NK-92 treated with Interleukin-12 subunit alpha and Interleukin-12 subunit beta, amount 100 ng/mL, for 24 hours (cell line): Measurements from ENCODE around the gene PPP1R1A.

ENCODE experiments used
- DNase-seq: peaks from one replicate; lab custom pipeline; 2025; lab: John Stamatoyannopoulos, UW

PPP1R1A gene

DNA sequence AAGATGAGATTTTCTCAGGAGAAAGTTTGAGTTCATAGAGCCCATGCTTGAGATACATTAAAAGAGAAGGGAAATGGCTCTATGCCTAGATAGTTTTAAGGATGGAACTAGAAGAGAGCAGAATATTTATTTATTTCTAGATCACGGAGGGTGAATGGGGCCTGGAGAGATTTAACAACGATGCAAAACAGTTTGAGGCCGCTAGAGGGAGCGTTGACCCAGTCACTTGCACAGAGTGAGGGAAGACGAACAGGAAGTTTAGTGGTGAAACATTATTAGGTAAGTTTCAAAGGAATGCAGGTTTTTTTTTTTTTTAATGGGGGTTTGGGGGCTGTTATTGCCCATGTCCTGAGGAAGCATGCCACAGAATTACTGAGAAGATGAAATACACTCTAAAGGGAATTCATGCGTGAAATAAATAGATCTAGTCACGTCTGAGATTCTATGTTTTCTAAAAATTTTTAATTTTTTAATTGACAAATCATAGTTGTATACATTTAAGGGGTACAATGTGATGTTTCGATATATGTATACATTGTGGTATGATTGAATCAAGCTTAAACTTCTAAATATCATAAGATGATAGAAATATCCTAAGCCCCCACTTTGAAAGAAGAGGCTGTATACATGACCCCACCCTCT lies 14.8 kb upstream of the PPP1R1A start:
- peak; percentile 9 for DNase-seq

DNA sequence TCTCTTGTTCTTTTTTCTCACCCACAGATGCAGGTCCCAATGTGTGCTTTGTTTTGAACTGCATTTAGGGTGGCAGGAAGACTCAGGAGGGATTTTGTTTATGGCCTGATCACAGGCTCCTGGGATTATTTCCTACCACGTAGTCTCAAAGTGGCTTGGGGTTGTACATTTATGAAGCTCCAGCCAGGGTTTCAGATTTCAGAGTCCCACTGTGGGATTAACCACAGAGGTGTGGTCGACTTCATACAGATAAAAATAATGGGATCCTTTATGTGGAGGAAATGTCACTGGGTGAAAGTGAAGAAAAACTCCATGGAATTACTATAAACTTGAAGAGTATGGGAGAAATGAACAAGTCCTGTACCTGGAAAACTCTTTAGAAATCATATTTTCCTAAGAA lies 14.2 kb upstream of the PPP1R1A start:
- no peak for DNase-seq

DNA sequence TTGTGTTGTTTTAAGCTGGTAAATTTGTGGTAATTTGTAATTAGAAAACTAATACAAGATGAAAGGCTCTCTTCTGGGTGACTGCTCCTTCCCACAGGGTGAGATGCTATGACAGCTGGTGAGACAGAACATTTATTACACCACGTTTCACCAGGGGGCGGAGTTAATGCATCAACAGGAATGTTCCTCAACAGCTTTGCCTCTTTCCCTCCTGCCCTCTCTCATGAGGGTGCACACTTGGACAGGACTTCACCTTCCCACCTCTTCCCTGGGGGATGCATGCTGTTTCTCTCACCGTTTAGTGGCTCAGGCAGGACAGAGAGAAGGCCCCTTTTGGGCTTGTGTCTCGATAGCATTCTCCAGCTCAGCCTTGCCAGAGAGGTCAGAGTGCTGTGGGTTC lies 13.4 kb upstream of the PPP1R1A start:
- DNase-seq, result no peak

DNA sequence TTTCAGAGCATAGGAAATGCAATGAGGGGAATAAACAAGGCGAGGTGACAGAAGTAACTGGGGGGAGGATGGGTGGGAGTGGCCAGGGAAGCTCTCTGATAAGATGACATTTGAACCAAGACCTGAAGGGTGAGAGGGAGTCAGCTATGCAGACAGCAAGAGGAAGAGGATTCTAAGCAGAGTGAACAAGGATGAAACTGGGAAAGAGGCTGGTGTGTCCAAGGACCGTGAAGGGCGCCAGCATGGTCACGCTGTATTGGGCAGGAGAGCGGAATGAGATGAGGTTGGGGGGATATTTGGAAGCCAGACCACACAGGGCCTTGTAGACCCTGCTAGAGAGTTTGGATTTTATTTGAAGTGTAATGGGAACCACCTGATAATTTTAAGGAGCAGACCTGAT lies 10.5 kb upstream of the PPP1R1A start:
- DNase-seq, result no peak

DNA sequence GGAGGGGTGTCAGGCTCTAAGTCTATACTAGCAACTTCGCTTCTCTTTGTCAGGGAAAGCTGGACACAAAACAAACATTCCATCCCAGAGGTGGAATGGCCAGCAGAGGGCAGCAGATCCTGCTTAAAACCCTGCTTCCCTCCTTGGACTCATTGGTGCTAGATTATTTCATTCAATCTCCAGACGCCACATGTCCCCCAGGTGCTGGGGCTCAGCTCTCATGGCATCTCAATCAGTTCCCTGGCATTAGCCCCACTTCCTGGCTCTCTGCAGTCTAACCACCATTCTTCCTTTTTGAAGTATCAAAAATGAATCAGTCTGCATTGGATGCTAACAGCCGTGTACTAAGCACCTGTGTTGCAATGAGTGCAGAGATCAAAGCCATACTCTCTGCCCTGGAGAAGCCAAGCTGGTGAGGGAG lies 8.1 kb upstream of the PPP1R1A start:
- DNase-seq, result peak; percentile 9

DNA sequence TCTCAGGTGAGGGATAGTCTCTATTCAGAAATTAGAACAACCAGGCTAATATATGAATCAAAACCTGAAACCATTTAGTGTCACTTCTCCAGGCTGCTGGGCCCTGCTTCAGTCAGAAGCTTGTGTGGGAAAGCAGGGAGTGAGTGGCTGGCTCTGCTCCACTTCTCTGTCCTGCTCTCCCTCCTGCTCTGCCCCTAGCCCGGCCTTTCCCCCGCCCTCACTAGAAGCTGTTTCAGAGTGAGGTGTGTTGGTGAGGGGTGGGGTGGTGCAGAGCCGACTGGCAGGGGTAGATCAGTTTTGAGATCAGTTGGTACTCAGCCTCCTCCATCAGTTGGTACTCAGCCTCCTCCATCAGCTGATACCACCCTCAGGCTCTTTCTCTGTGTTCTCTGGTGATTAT lies 7.0 kb upstream of the PPP1R1A start:
- DNase-seq, result no peak

DNA sequence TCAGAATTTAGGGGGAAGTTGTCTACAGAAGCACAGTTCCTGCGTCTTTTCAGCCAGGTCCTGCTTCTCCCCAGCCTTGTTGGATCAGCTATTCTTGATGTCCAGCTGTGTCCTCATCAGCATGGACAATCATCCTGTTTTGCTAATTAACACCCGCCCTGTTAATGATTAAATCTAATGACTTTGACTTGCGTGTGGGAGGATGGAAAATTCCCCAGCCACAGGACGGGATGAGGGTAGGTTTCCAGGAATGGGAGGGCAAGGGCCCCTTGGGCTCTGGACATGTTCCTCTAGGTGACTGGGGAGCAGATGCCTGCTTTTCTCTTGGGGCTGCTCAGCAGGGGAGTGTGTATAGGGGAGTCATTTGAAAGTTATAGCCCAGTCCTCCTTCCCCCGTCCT lies 5.3 kb upstream of the PPP1R1A start:
- no peak for DNase-seq

DNA sequence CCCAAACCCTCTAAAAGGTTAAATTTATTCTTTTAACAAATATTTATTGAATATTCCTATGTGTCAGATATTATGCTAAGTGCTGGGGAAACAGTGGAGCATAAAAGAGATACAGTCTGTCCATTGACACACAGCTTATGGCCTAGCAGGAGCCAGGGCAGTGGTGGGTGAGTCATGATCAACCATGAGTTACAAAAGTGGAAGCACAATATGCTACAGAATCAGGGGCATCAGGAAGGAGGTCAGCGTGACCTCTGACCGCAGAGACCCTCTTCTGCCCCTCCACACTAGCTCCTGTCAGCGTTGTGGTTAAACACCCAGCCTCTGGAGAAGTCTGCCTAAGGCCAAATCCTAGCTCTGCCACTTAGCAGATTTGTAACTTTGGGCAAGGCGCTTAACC lies 4.7 kb upstream of the PPP1R1A start:
- DNase-seq, result peak; percentile 5

DNA sequence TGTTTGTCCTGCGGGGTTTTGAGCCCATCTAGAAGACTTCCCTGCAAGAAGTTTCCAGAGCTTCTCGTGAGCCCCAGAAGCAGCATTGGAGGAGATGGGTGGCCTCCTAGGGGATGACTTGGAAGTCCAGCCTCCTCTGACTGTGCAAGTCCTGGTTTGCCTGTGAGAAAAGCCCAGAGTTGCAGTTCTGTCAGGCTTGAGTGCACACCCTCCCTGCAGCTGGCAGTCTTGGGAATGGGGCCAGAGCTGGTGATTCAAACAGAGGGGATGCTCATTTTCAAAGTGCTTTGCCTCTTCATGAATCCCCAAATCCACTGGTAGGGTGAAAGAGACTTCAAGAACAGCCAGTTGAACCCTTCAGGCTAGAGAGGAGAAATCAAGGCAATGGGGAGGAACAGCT lies 3.9 kb upstream of the PPP1R1A start:
- DNase-seq, result no peak

DNA sequence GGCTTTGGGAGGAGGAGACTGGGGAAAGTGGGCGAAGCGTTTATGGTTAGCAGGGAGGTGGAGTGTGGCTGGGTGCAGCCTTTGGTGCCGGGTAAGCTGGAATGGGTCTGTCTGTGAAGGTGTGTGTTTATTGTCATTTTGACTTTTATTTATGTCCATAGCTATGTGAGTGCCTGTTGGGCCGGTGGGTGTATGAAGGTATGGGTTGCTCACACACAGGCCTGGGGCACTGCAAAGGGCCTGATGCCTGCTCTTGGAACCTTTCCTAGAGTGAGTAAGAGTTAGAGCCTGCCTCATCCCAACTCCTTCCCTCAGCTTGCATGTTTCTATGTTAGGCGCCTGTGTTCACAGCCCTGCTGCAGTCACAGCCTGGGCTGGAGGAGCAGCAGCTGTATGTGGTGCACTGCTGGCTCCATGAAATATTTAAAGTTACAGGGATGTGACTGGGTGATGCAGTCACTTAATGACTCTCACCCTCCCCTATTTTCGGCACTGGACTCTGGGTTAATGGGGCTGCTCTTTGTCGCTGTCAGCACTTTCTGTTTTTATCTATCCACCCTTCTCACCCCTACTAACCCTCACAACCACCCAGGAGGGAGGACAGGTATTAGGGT lies 2.6 kb upstream of the PPP1R1A start:
- no peak for DNase-seq

DNA sequence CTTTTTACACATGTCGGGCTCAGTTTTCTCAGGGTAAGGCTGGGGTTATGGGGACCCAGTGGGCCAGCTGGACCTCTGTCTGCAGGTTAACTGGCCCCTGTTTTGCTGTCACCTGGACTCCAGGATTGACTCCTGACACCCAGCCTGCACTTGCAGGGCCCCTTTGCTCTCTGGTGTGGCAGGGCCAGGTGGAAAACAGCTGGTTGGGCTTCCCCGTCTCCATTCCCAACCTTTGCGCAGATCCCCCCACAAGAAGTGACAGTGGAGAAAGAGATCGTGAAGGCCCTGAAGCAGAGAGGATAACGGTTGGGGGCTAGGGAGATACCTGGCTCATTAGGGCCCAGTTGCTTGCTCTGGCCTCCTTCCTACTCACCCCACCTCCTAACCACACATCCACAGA lies 1.5 kb upstream of the PPP1R1A start:
- no peak for DNase-seq

DNA sequence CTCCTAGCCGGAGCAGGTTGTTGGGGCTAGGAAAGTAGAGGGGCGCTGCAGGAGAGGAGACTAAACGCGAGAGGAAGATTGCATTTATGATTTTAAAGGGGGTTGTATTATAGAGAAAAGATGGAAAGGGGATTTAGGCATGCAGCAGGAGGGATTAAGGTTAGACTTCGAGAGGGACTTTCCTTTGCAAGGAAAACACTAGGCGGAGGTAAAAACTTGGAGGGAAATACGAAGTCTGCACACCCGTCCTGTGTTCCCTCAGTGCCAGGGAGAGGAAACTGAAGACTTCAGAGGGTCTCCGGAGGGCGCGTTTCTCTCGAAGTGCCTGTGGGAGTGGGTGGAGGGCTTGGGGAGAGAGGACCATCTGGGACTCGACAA lies 420 bp upstream of the PPP1R1A start:
- no peak for DNase-seq

DNA sequence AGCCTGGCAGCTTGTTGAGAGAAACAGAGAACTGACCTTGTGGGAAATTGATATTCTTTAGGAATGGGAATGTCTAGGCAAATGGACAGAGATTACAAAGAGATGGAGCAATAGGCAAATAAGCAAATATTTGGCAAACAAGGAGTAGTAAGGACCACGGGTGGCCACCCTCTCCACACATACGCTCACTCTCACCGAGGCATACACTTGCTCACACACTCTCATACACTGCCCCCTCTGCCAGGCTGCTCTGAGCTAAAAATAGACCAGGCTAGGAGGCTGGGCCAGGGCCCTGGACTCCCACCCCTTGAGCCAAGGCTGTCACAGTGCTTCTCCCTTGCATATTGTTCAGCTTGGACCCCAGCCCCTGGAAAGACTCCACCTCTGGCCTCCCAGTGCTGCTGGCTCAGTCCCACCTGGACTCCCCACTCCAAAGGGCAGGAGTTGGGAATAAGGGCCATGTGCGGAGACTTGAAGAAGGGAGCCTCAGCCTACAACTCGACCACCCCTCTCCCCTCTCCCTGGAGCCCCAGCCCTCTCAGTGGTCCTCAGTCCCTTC lies 1.1 kb downstream of the PPP1R1A start:
- no peak for DNase-seq

DNA sequence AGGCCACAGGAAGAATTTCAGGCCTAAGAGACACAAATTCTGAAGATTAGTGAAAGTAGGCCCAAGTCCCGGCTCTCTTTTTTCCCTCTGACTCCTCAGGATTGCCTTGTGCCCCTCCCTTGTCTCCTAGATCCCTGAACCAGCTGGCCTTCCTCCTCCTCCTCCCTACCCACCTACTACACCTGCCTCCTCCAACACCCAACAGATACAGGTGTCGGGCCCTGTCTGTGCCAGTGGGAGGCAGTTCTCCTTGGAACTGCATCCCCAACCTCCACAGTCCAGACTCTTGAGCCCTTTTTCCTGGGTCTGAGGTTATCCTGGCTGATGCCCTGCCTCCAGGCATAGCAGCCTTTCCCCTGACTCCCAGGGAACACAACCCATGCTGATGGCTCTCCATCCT lies 1.8 kb downstream of the PPP1R1A start:
- no peak for DNase-seq

DNA sequence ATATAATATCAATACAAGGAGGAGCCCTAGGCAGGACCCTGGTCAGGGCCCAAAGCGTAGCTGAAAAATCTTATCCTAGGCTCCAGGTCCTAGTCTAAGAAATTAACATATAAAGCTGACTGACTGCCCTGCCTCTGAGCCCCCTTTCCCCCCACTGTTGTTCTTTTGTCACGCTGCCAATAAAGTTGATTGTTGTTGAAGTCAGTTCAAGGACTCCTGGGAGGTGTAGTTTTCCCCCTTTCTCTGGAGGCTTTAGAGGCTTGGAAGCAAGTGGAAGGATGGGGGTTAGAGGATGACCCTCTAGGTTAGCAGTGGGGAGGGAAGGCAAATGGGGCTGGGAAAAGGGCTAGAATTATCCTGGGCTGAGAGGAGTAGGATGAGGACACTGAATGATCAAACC lies 3.2 kb downstream of the PPP1R1A start:
- no peak for DNase-seq

DNA sequence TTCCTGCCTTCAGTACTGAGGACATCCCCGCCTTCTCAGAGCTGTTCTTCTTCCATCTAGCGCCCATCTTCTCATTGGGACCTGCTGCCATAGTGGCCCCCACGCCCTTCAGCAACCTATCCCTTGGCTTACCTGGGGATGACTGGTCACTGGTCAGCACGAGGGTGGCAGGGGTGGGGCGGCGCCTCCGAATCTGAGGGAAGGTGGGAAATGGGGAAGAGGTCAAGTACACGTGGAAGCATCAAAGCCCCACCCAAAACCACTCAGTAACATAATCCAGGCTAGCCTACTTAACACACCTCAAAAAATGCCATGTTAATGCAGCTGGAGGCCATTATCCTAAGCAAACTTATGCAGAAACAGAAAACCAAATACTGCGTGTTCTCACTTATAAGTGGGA lies 4.3 kb downstream of the PPP1R1A start:
- no peak for DNase-seq

DNA sequence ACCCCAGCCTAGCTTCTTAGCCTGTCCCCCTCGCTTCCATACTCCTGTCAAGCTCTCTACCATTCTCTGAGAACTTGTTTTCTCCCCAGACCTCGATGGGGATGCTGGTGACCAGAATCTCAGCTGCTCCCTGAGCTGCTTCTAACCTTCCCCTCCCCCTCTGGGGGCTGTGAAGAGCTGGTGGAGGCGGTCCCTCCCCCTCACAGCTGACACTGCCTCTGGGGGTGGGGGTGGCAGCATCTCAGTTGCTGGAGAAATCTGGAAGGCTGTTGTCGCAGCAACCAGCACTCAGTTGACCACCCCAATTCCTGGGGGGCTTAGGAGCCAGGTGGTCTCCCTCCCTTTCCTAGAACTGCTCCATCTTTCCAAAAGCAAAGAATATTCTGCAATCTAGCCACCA lies 4.7 kb downstream of the PPP1R1A start:
- no peak for DNase-seq

DNA sequence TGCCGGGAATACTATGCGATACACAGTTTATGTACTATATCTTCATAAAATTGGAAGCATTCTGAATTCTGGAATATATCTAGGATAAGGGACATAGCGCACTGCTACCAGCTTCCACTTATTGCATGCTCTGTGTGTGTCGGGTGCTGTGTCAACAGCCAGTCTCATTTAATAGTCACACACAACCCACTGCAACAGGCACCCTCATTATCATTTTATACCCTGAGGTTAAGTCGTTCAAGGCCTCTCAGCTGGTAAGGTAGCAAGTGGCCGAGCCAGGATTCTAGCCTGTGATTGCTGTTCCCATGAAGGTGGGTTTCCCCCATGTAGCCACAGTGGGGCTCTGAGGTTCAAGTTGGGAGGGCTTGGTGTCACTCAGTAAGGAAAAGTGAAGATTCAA lies 7.0 kb downstream of the PPP1R1A start:
- no peak for DNase-seq

DNA sequence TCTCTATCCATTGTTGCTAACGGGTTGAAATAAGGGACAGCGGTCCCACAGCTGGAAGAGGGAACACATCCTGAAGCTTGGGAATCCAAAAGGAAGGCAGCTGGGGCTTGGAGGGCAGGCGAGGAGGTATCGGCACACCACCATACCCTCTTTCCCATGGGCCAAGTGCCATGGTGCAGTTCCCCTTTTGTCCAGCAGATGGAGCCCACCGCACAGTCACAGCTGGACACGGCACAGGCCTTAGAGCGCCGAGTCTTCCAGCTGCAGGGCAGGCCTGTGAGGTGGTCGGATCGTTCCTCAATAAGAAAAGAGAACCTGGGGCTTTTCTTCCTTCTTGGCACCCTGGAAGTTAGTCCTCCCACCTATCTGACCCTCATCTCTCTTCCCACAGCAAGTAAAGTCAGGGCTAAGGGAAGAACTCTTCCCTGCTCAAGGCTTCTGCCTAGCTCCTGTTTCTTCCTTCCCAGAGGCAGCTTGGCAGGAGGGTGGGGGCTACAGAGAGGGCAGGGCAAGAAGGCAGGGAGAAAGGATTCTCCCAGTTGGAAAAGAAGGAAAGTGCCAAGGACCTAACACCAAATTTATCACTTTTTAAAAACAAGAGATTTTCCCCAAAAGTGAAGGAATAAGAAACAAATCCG lies 8.6 kb downstream of the PPP1R1A start:
- peak; percentile 46 for DNase-seq

DNA sequence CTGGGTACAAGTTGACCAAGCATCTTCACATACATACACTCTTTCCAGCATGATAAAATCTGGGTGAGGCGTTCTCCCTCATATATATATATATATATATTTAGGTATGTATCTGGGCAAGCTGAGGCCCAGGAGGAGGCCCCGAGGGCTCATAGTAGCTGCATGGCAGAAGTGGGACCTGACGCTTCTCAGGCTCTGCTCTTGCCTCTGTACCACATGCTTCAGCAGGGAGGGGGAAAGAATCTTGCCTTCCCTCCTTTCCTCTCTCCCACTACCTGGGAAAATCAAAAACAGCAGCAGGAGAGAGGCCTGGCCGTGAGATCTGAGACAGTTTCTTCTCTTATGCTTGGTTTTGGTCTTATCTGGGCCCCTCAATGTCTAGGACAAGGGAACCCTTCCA lies 9.2 kb downstream of the PPP1R1A start:
- no peak for DNase-seq

DNA sequence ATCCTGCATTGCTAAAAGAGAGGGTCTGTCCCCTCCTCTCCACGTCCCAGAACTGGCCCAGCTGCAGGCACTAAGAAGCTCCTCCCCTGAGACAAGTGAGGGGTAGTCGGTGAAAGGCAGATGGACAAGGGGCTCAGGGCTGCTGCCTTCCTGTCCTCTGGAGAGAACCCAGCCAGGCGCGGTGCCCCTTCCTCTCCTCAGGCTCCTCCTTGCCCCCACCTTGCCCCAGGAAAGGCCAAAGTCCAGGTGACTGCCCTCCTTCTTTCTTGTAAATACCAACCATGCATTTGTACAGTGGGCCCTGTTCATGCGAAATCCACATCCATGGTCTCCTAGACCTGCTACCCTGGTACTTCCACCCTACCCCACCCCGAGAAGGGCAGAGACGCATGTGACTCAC lies 9.7 kb downstream of the PPP1R1A start:
- DNase-seq, result no peak

DNA sequence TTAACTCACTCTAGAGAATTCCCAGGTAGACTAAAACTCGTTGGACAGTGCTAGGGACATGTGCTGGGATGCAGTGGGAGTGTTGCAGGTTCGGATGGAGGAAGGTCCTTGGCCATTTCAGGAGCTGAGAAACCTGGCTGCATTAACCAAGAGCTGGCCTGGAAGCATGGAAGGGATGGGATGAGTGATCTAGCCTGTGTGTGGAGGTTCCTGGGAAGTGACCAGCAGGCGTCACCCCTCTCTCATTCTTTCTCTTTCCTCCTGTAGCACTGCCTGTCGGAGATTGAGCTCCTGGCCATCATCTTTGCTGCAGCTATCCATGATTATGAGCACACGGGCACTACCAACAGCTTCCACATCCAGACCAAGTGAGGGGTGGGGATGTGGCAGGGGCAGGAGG lies 15.6 kb downstream of the PPP1R1A start:
- no peak for DNase-seq
